ENCODE results near the gene NDRG4.

DNA sequence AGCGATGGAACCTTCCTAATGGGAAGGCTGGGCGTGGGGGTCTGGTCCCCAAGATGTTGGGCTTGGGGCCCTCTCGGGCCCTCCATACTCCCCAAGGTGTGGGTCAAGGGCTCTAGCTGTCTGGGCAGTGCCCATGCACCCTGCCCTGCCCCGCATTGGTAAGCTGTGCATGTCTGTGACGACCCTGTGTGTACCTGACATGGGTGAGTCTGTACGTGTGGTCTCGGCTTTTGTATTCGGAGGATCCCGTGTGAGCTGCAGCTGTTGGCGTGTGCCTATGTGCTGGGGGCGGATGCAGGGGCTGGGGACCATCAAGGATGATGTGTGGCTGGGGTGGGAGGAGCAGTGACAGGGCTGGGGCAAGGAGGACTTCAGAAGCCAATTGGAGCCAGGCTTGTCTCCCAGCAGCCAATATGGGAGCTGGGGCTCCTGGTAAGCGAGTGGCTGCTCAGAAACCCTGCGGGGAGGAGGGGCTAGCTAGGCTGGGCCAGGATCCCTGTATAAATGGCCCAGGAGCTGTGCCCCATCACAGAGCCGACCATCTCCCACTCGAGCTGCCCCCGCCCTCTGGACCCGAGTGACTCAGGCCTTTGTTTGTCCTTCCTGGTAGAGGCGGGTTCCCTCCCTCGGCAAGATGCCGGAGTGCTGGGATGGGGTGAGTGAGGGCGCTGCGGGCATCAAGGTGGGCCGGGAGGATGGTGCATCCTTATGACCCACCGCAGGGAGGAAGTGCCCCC, at the start of gene NDRG4:
- TF ChIP-seq, protein P1, sequence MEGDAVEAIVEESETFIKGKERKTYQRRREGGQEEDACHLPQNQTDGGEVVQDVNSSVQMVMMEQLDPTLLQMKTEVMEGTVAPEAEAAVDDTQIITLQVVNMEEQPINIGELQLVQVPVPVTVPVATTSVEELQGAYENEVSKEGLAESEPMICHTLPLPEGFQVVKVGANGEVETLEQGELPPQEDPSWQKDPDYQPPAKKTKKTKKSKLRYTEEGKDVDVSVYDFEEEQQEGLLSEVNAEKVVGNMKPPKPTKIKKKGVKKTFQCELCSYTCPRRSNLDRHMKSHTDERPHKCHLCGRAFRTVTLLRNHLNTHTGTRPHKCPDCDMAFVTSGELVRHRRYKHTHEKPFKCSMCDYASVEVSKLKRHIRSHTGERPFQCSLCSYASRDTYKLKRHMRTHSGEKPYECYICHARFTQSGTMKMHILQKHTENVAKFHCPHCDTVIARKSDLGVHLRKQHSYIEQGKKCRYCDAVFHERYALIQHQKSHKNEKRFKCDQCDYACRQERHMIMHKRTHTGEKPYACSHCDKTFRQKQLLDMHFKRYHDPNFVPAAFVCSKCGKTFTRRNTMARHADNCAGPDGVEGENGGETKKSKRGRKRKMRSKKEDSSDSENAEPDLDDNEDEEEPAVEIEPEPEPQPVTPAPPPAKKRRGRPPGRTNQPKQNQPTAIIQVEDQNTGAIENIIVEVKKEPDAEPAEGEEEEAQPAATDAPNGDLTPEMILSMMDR (IDR thresholded peaks at IDR 0.05) = no peak
- TF ChIP-seq EZH2 (IDR thresholded peaks at IDR 0.05; ENCODE audit: borderline replicate concordance, insufficient read depth, low read depth, low read length, poor library complexity, severe bottlenecking) = no peak
